GM10266 (cell line): ENCODE measurements around the gene MTCH1.

Source experiments
- DNase-seq: peaks from one replicate; pipeline ENCODE4 v3.0.0; 2012; ENCODE audit errors: extremely low spot score
- CTCF ChIP-seq: IDR thresholded peaks from 2 replicates; pipeline ENCODE4 v1.5.1; 2012; ENCODE audit warnings: mild to moderate bottlenecking, low read depth; ENCODE audit not compliant: control insufficient read depth, insufficient read depth; ENCODE audit errors: missing control alignments

The MTCH1 gene

GRCh38 chr6:37027811-37028469 is 41.9 kb upstream of the MTCH1 start:
- no peak for DNase-seq
- no peak for TF ChIP-seq CTCF

GRCh38 chr6:37027036-37027720 is 41.2 kb upstream of the MTCH1 start:
- DNase-seq, result no peak
- no peak for TF ChIP-seq CTCF

- no peak for DNase-seq
Measured at GRCh38 chr6:37025621-37026466, 39.8 kb upstream of the MTCH1 start.

GRCh38 chr6:37024656-37025337 is 38.8 kb upstream of the MTCH1 start:
- DNase-seq, result no peak
- no peak for TF ChIP-seq CTCF

More at GRCh38 chr6:37025621-37026466, 39.8 kb upstream of the MTCH1 start:
- TF ChIP-seq CTCF, result no peak

DNA sequence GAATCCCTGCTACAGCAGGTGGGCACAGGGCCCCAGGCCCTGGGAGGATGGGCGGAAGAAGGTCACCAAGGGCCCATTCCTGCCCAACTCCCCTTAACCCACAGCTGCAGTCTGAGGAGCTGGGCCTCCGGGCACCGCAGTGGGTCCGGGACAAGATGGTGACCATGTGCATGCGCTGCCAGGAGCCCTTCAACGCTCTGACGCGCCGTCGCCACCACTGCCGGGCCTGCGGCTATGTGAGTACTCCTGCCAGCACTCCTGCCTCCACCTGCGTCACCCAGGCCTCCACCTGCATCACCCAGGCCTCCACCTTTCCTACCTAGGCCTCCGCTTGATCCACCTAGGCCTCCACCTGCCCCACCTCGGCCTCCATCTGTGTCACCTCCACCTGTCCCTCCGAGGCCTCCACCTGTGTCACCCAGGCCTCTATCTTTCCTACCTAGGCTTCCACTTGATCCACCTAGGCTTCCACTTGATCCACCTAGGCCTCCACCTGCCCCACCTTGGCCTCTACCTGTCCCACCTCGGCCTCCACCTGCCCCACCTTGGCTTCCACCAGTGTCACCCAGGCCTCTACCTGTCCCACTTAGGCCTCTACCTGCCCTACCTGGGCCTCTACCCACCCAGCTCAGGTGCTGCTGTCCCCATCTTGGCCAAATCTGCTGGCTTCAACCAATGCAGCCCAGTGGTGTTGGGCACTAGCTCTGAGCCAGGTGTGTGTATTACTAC is 36.3 kb upstream of the MTCH1 start:
- no peak for TF ChIP-seq CTCF
- DNase-seq, result no peak

DNA sequence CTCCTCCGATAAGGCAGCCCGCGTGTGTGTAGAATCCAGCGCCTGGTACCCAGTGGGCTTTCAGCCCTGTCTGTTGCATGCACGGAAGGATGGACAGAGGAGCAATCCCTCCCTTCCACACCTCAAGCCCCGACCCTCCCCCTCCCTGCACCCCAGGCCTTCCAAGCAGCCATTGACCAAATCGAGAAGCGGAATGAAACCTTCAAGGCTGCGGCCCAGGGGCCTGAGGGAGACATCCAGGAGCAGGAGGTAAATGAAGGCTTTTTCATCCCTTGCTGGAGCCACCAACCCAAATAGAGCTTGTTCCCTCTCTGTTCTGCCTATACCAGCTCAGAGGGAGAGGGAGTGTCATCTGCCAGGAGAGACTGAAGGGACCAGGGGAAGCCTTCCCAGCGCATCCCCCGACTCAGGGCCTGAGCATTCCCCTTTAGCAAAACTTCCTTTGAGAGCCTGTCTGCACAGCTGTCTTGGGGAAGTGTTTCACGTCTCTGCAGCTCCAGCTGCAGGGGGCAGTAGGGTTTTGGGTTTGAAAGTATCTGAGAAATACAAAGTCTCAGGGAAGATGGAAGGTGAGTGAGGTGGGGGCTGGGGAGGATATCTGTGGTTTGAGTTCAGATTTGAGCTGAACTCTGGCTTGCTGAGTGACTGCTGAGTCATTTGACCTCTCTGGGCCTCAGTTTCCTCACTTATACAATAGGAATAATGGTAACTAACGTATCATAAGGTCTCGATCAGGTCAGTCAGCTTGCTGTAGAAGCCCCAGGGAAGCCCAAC is 35.5 kb upstream of the MTCH1 start:
- DNase-seq, result no peak
- TF ChIP-seq CTCF, result peak; percentile 36
